HG03521 (cell line): ENCODE measurements around the gene PDE6C.

Experiments used
- ATAC-seq: cut with Tn5 transposase; IDR thresholded peaks from one replicate; pipeline ENCODE4 v1.9.1; 2021; ENCODE audit warnings: mild to moderate bottlenecking, moderate library complexity; ENCODE audit not compliant: unreplicated experiment

The PDE6C gene

DNA sequence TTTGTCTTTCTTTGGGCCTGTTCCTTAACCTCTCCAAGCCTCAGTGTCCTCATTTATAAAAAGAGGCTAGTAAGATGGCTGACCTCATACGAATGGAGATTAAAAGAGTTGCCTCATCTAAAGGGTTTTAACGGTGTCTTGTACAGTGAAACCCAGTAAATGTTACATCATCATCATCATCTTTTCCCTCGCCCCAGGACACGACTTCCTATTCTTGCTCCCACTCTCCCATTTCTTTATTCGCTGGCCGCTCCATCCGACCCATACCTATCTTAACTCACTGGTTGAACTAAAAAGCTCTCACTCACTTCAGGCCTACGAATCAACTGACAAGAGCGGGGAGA lies 89.5 kb downstream of the PDE6C start:
- ATAC-seq = peak; percentile 21

GRCh38 chr10:93702210-93703001 lies 90.1 kb downstream of the PDE6C start, which contains the start of gene FRA10AC1:
Gene FRA10AC1 (minus strand): TSS chr10:93702592. CDS start chr10:93700106, 2,486 bp downstream.
- peak; percentile 89 for ATAC-seq

GRCh38 chr10:93703066-93703465 lies 90.7 kb downstream of the PDE6C start:
- ATAC-seq = no peak

DNA sequence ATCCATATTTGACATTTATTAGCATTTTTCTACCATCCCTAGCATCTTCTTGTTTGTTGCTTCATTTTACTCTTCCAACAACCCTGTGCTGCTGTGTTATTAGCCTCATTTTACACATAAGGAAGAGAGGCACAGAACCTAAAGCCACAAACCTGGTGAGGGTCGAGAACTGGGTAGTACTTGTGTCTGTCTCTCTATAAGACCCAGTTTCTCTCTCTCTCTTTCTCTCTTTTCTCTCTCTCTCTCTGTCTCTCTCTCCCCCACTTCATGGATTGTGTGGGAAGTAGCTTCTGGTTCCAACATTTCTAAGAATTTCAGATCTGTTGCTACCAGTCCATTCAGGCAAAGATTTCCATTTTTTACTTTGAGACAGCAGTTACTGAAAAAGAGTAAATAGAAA lies 91.5 kb downstream of the PDE6C start:
- no peak for ATAC-seq

- ATAC-seq = no peak
Measured at GRCh38 chr10:93704451-93704850, 92.1 kb downstream of the PDE6C start.

- no peak for ATAC-seq
Measured at GRCh38 chr10:93707623-93708022, 95.3 kb downstream of the PDE6C start.

- no peak for ATAC-seq
Measured at GRCh38 chr10:93710333-93710909, 98.1 kb downstream of the PDE6C start.

GRCh38 chr10:93711891-93712290 lies 99.6 kb downstream of the PDE6C start:
- no peak for ATAC-seq

DNA sequence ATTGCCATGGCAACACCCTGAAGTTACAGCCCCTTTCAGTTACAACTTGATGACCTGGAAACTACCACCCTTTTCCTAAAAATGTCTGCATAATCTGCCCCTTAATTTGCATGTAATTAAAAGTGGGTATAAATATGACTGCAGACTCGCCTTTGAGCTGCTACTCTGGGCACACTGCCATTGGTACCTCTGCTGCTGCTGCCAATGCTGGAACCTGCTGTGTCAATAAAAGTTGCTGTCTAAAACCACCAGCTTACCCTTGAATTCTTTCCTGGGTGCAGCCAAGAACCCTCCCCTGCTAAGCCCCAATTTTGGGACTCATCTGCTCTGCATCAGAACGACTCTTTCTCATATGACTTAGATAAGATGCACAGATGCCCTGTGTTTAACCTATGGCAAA lies 100.3 kb downstream of the PDE6C start:
- no peak for ATAC-seq

GRCh38 chr10:93715345-93715744 lies 103.0 kb downstream of the PDE6C start:
- peak; percentile 93 for ATAC-seq
